PC-9 (cell line): ENCODE results near the gene SMAD6.

Experiments used
- EZH2 ChIP-seq: fragments of 200-600 bp; sonication (generic); IDR thresholded peaks from 2 replicates; pipeline ENCODE4 v1.8.0; 2017; ENCODE audit warnings: antibody characterized with exemption, low read depth
- TF ChIP-seq, protein P1 (sequence below): fragments of 200-600 bp; sonication (generic); conservative IDR thresholded peaks from 2 replicates; pipeline ENCODE4 v1.6.1; 2017; ENCODE audit warnings: mixed run types, antibody characterized with exemption, mild to moderate bottlenecking, moderate library complexity

DNA sequence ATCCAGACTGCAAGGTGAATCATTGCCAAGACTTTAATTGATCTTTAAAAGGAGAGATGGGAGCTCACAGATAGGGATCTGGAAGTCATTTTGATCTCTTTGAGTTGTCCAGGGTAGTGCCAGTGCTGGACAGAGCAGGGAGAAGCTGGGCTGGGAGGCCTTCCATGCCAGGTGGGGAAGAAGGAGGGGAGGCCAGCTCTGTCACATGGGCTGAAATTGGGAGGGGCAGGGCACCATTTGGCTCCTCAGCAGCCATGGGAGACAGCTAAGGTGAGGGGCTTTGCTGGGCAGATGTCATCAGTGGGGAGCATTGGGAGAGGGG is 23.4 kb downstream of the SMAD6 start:
- TF ChIP-seq, protein P1, sequence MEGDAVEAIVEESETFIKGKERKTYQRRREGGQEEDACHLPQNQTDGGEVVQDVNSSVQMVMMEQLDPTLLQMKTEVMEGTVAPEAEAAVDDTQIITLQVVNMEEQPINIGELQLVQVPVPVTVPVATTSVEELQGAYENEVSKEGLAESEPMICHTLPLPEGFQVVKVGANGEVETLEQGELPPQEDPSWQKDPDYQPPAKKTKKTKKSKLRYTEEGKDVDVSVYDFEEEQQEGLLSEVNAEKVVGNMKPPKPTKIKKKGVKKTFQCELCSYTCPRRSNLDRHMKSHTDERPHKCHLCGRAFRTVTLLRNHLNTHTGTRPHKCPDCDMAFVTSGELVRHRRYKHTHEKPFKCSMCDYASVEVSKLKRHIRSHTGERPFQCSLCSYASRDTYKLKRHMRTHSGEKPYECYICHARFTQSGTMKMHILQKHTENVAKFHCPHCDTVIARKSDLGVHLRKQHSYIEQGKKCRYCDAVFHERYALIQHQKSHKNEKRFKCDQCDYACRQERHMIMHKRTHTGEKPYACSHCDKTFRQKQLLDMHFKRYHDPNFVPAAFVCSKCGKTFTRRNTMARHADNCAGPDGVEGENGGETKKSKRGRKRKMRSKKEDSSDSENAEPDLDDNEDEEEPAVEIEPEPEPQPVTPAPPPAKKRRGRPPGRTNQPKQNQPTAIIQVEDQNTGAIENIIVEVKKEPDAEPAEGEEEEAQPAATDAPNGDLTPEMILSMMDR, result no peak
- TF ChIP-seq EZH2, result no peak
